Hepatocyte (in vitro differentiated cells): ENCODE data around the gene ARL10.

Experiments
- EZH2 ChIP-seq: fragments of 200-600 bp; sonication (generic); IDR thresholded peaks from 2 replicates; pipeline ENCODE4 v1.6.1; 2016; ENCODE audit warnings: antibody characterized with exemption, mild to moderate bottlenecking, borderline replicate concordance
- EZH2phosphoT487 ChIP-seq: fragments of 200-600 bp; sonication (generic); IDR thresholded peaks from one replicate; pipeline ENCODE4 v1.6.1; 2018; ENCODE audit warnings: antibody characterized with exemption, mild to moderate bottlenecking, low read depth, moderate library complexity; ENCODE audit not compliant: unreplicated experiment, severe bottlenecking
- TF ChIP-seq, protein P1 (sequence below): fragments of 200-600 bp; sonication (generic); IDR thresholded peaks from 2 replicates; pipeline ENCODE4 v1.5.1; 2016; ENCODE audit warnings: antibody characterized with exemption, mild to moderate bottlenecking; ENCODE audit not compliant: poor library complexity

DNA sequence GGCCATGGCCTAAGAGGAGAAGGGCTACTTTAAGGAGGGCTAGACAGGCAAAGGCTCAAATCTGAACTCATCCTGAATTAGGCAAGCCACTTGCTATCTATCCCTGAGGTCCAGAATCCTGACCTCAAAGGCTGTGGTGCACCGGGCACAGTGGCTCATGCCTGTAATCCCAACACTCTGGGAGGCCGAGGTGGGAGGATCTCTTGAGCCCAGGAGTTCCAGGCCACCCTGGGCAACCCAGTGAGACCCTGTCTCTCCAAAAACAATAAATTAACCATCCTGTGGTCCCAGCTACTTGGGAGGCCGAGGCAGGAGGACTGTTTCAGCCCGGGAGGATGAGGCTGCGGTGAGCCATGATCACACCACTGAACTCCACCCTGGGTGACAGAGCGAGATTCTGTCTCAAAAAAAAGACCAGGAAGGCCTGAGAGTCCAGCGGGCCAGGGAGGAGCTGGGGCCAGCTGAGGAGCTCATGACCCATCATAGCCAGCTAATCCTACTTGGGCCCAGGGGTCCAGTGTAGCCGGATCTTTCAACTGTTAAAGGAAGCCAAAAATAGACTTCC is 19.2 kb downstream of the ARL10 start:
- TF ChIP-seq, protein P1, sequence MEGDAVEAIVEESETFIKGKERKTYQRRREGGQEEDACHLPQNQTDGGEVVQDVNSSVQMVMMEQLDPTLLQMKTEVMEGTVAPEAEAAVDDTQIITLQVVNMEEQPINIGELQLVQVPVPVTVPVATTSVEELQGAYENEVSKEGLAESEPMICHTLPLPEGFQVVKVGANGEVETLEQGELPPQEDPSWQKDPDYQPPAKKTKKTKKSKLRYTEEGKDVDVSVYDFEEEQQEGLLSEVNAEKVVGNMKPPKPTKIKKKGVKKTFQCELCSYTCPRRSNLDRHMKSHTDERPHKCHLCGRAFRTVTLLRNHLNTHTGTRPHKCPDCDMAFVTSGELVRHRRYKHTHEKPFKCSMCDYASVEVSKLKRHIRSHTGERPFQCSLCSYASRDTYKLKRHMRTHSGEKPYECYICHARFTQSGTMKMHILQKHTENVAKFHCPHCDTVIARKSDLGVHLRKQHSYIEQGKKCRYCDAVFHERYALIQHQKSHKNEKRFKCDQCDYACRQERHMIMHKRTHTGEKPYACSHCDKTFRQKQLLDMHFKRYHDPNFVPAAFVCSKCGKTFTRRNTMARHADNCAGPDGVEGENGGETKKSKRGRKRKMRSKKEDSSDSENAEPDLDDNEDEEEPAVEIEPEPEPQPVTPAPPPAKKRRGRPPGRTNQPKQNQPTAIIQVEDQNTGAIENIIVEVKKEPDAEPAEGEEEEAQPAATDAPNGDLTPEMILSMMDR = no peak
- TF ChIP-seq EZH2 (no peak), EZH2phosphoT487 (no peak)
